PC-3 (cell line): Measurements from ENCODE around the gene SLC22A4. TPM values are rescaled to one million over a fixed set of nuclear protein-coding genes. Genes with fewer than 3 reads are reported as not detected.

Experiments used
- ATAC-seq: fragments of 200-7000 bp; cut with Tn5 transposase; 2 replicates; pipeline ENCODE4 v1.9.1; 2020; ENCODE audit warnings: mild to moderate bottlenecking, moderate library complexity
- BruUV-seq: library from RNA; stranded (reverse); fragments of 400-500 nt; replicated peaks from 2 replicates; lab custom pipeline; 2021; lab: Mats Ljungman, UMichigan
- CTCF ChIA-PET: fragments of 300-600 bp; sonication (Branson Sonifier 250); formaldehyde crosslinking; loops from one replicate; lab custom pipeline; 2022; ENCODE audit warnings: antibody characterized with exemption; lab: Charles Lee
- POLR2A ChIA-PET: fragments of 300-600 bp; sonication (Branson Sonifier 250); formaldehyde crosslinking; loops from one replicate; lab custom pipeline; 2022; ENCODE audit warnings: antibody characterized with exemption; ENCODE audit not compliant: unreplicated experiment; lab: Charles Lee
- DNase-seq: peaks from one replicate; pipeline ENCODE4 v3.0.0-alpha.2; 2015
- H2AFZ ChIP-seq: fragments of 300-600 bp; sonication (generic); 2 replicates; pipeline ENCODE4 v1.6.0; 2016; ENCODE audit warnings: antibody characterized with exemption, low read length
- H3F3A ChIP-seq: fragments of 300-600 bp; sonication (generic); one replicate; pipeline ENCODE4 v1.6.0; 2017; ENCODE audit warnings: antibody characterized with exemption, low read length, control low read depth, mild to moderate bottlenecking; ENCODE audit not compliant: unreplicated experiment
- H3K27ac ChIP-seq: fragments of 300-600 bp; sonication (generic); 2 replicates; pipeline ENCODE4 v1.5.1; 2016; ENCODE audit warnings: mild to moderate bottlenecking, low read length
- H3K27me3 ChIP-seq: fragments of 300-600 bp; sonication (generic); 2 replicates; pipeline ENCODE4 v1.6.1; 2016; ENCODE audit warnings: low read length, mixed read lengths
- H3K36me3 ChIP-seq: fragments of 300-600 bp; sonication (generic); 2 replicates; pipeline ENCODE4 v1.6.1; 2016; ENCODE audit warnings: low read depth, mixed run types, low read length, mixed read lengths
- H3K4me1 ChIP-seq: fragments of 300-600 bp; sonication (generic); 2 replicates; pipeline ENCODE4 v1.5.1; 2016; ENCODE audit warnings: low read length; ENCODE audit not compliant: insufficient read depth
- H3K4me2 ChIP-seq: fragments of 300-600 bp; sonication (generic); 2 replicates; pipeline ENCODE4 v1.6.0; 2016; ENCODE audit warnings: low read length
- H3K4me3 ChIP-seq: fragments of 300-600 bp; sonication (generic); 2 replicates; pipeline ENCODE4 v1.5.1; 2016; ENCODE audit warnings: mild to moderate bottlenecking, low read length, mixed read lengths
- H3K79me2 ChIP-seq: fragments of 300-600 bp; sonication (generic); 2 replicates; pipeline ENCODE4 v1.6.1; 2017; ENCODE audit warnings: low read length, mixed read lengths
- H3K9ac ChIP-seq: fragments of 300-600 bp; sonication (generic); 2 replicates; pipeline ENCODE4 v1.6.0; 2016; ENCODE audit warnings: mild to moderate bottlenecking, low read length
- H3K9me2 ChIP-seq: fragments of 300-600 bp; sonication (generic); replicated peaks from 2 replicates; pipeline ENCODE4 v1.6.1; 2016; ENCODE audit warnings: mixed run types, low read length, mixed read lengths
- H3K9me3 ChIP-seq: fragments of 300-600 bp; sonication (generic); 2 replicates; pipeline ENCODE4 v1.6.1; 2016; ENCODE audit warnings: low read length, mixed read lengths
- H4K20me1 ChIP-seq: fragments of 300-600 bp; sonication (generic); 2 replicates; pipeline ENCODE4 v1.6.1; 2016; ENCODE audit warnings: low read length, mixed read lengths
- CTCF ChIP-seq: fragments of 300-600 bp; sonication (generic); conservative IDR thresholded peaks from 2 replicates; pipeline ENCODE4 v1.5.1; 2017; ENCODE audit warnings: antibody characterized with exemption, low read depth, mild to moderate bottlenecking, low read length
- EZH2 ChIP-seq: fragments of 300-600 bp; sonication (generic); IDR thresholded peaks from one replicate; pipeline ENCODE4 v1.6.1; 2017; ENCODE audit warnings: antibody characterized with exemption, mild to moderate bottlenecking, low read length; ENCODE audit not compliant: unreplicated experiment
- EZH2phosphoT487 ChIP-seq: fragments of 300-600 bp; sonication (generic); IDR thresholded peaks from 2 replicates; pipeline ENCODE4 v1.6.1; 2018; ENCODE audit warnings: mild to moderate bottlenecking, antibody characterized with exemption, low read length, borderline replicate concordance
- intact Hi-C: fragments of 100-400 bp; cut with micrococcal nuclease; formaldehyde crosslinking; loops from 2 replicates; pipeline ENCODE4 v1.9.0; 2023
- total RNA-seq: library from RNA; depleted of rRNA; stranded (reverse); fragments of >200 nt; gene quantifications from 2 replicates; pipeline ENCODE4 v1.2.3, GENCODE V29; 2014

SLC22A4 gene
- total RNA-seq, 1 experiment from 2014 or later, result 3.4 TPM

- H3K9me2 ChIP-seq, result no peaks in the 10 kb centered on the region
- intact Hi-C loops, result no loop called here
- BruUV-seq, result no TSS peak
- H4K20me1 ChIP-seq, result no peaks in the 10 kb centered on the region
- H3K36me3 ChIP-seq, result 0 out of 2 replicates have a peak, but pooled peaks cover 5% of the 10 kb centered on the region
- ATAC-seq (no peak), DNase-seq (no peak)
- POLR2A ChIA-PET, result no interaction called here
- no peak overlapping the region for H3K4me2 ChIP-seq
- H3F3A ChIP-seq, result no peaks in the 10 kb centered on the region
- H3K79me2 ChIP-seq, result peaks cover 14% of the 10 kb centered on the region
- no peaks in the 10 kb centered on the region for H3K27me3 ChIP-seq
- TF ChIP-seq EZH2phosphoT487 (no peak), EZH2 (no peak), CTCF (no peak)
- H2AFZ ChIP-seq, result no peak overlapping the region
- CTCF ChIA-PET, result interaction anchor here (0.6 to 1.1 kb wide), 2 partner anchors 25 to 26 kb away, joined by 3 to 4 read pairs; no protein-coding TSS in a partner anchor
- peaks cover 74% of the 10 kb centered on the region for H3K4me1 ChIP-seq
- H3K9ac ChIP-seq, result no peak overlapping the region
- H3K4me3 ChIP-seq, result no peak overlapping the region
- peak overlapping the region; percentile 84 for H3K27ac ChIP-seq
- no peaks in the 10 kb centered on the region for H3K9me3 ChIP-seq
Measured at GRCh38 chr5:132262882-132263547, 31.2 kb upstream of the SLC22A4 start.

GRCh38 chr5:132263548-132264261, 30.5 kb upstream of the SLC22A4 start:
- no TSS peak for BruUV-seq
- CTCF ChIA-PET, result interaction anchor here (1.1 kb wide), 1 partner anchor 25 kb away, joined by 4 read pairs; no protein-coding TSS in a partner anchor
- TF ChIP-seq EZH2phosphoT487 (no peak), CTCF (no peak), EZH2 (no peak)
- peaks cover 8% of the 10 kb centered on the region; the same call in 1 of the 2 replicates for H3K79me2 ChIP-seq
- H3K27ac ChIP-seq, result peak overlapping the region; percentile 84
- H3K36me3 ChIP-seq, result 0 out of 2 replicates have a peak, but pooled peaks cover 5% of the 10 kb centered on the region
- H3F3A ChIP-seq, result no peaks in the 10 kb centered on the region
- peak; percentile 42 for ATAC-seq
- H3K4me2 ChIP-seq, result peak overlapping the region; percentile 41; the same call in 1 of the 2 replicates
- H3K9ac ChIP-seq, result no peak overlapping the region
- intact Hi-C loops, result loop anchor here (2.0 kb wide), 1 partner anchor 31 kb away; the partner anchor contains the start of gene SLC22A4
- H2AFZ ChIP-seq, result no peak overlapping the region
- H3K27me3 ChIP-seq, result no peaks in the 10 kb centered on the region
- peaks cover 67% of the 10 kb centered on the region for H3K4me1 ChIP-seq
- H3K4me3 ChIP-seq, result no peak overlapping the region
- POLR2A ChIA-PET, result interaction anchor here (0.7 kb wide), 1 partner anchor 36 kb away, joined by 3 read pairs; the partner anchor contains the start of gene P4HA2
- no peaks in the 10 kb centered on the region for H3K9me3 ChIP-seq
- no peaks in the 10 kb centered on the region for H4K20me1 ChIP-seq
- H3K9me2 ChIP-seq, result no peaks in the 10 kb centered on the region
- peak; percentile 72 for DNase-seq
